Measurements from ENCODE around the gene PPP2R3B. TPM values are rescaled to one million over a fixed set of nuclear protein-coding genes. Genes with fewer than 3 reads are reported as not detected.

Gene PPP2R3B
- total and polyA plus RNA-seq, 3 experiments from 2014 or later: 10.0 to 23.1 (median 21.2) TPM

- Histone ChIP-seq H3K36me3 (ENCODE audit: insufficient read depth, low read length) (no peaks in the 10 kb centered on the region), H3K4me1 (ENCODE audit: insufficient read depth, low read length) (no peaks in the 10 kb centered on the region), H3K4me3 (ENCODE audit: low read length) (no peak overlapping the region), H3K27me3 (ENCODE audit: insufficient read depth, low read length, poor library complexity, severe bottlenecking) (no peaks in the 10 kb centered on the region), H3K9me3 (ENCODE audit: low read length) (no peaks in the 10 kb centered on the region), H3K27ac (ENCODE audit: low read depth, low read length) (no peak overlapping the region)
- Mint-ChIP-seq H3K4me1 (no peaks in the 10 kb centered on the region), H3K9me3 (no peaks in the 10 kb centered on the region), H3K27me3 (no peaks in the 10 kb centered on the region), H3K36me3 (peaks cover 0 to 27% (median 4%) of the 10 kb centered on the region in 3 donors), H3K4me3 (no peak overlapping the region), H3K27ac (no peak overlapping the region)
- ChIA-PET CTCF (no interaction called here), POLR2A (no interaction called here)
- peak in 1 of 5 donors; percentile 45 for DNase-seq
Measured at GRCh38 chrX:345020-345925, 41.4 kb downstream of the PPP2R3B start.

GRCh38 chrX:344371-344901, 42.3 kb downstream of the PPP2R3B start:
- no peaks in the 10 kb centered on the region for H3K4me1 Mint-ChIP-seq
- no peaks in the 10 kb centered on the region for H3K9me3 ChIP-seq (ENCODE audit: low read length)
- peak in 1 of 5 donors; percentile 32 for DNase-seq
- H3K27ac ChIP-seq (ENCODE audit: low read depth, low read length): no peak overlapping the region
- no peaks in the 10 kb centered on the region for H3K36me3 ChIP-seq (ENCODE audit: insufficient read depth, low read length)
- H3K36me3 Mint-ChIP-seq: peaks cover 0 to 20% (median 4%) of the 10 kb centered on the region in 3 donors
- H3K4me3 Mint-ChIP-seq: no peak overlapping the region
- CTCF ChIA-PET: no interaction called here
- no peaks in the 10 kb centered on the region for H3K27me3 Mint-ChIP-seq
- H3K27me3 ChIP-seq (ENCODE audit: insufficient read depth, low read length, poor library complexity, severe bottlenecking): no peaks in the 10 kb centered on the region
- no peak overlapping the region for H3K4me3 ChIP-seq (ENCODE audit: low read length)
- H3K4me1 ChIP-seq (ENCODE audit: insufficient read depth, low read length): no peaks in the 10 kb centered on the region
- no peak overlapping the region for H3K27ac Mint-ChIP-seq
- H3K9me3 Mint-ChIP-seq: no peaks in the 10 kb centered on the region
- POLR2A ChIA-PET: no interaction called here

GRCh38 chrX:341541-342101, 45.1 kb downstream of the PPP2R3B start:
- no peaks in the 10 kb centered on the region for H3K36me3 ChIP-seq (ENCODE audit: insufficient read depth, low read length)
- H3K9me3 ChIP-seq (ENCODE audit: low read length): no peaks in the 10 kb centered on the region
- ChIA-PET CTCF (no interaction called here), POLR2A (no interaction called here)
- H3K4me1 ChIP-seq (ENCODE audit: insufficient read depth, low read length): no peaks in the 10 kb centered on the region
- Mint-ChIP-seq H3K4me1 (peaks cover 0 to 1% (median 0%) of the 10 kb centered on the region in 3 donors), H3K4me3 (no peak overlapping the region), H3K27ac (no peak overlapping the region), H3K36me3 (peaks cover under 1 to 22% (median 7%) of the 10 kb centered on the region in 3 donors), H3K27me3 (no peaks in the 10 kb centered on the region), H3K9me3 (no peaks in the 10 kb centered on the region)
- H3K4me3 ChIP-seq (ENCODE audit: low read length): no peak overlapping the region
- no peak overlapping the region for H3K27ac ChIP-seq (ENCODE audit: low read depth, low read length)
- peak in 1 of 5 donors; percentile 44 for DNase-seq
- H3K27me3 ChIP-seq (ENCODE audit: insufficient read depth, low read length, poor library complexity, severe bottlenecking): no peaks in the 10 kb centered on the region

- Histone ChIP-seq H3K9me3 (ENCODE audit: low read length) (no peaks in the 10 kb centered on the region), H3K36me3 (ENCODE audit: insufficient read depth, low read length) (no peaks in the 10 kb centered on the region), H3K27ac (ENCODE audit: low read depth, low read length) (no peak overlapping the region), H3K4me3 (ENCODE audit: low read length) (no peak overlapping the region), H3K4me1 (ENCODE audit: insufficient read depth, low read length) (no peaks in the 10 kb centered on the region), H3K27me3 (ENCODE audit: insufficient read depth, low read length, poor library complexity, severe bottlenecking) (no peaks in the 10 kb centered on the region)
- ChIA-PET CTCF (no interaction called here), POLR2A (no interaction called here)
- Mint-ChIP-seq H3K27me3 (no peaks in the 10 kb centered on the region), H3K4me3 (no peak overlapping the region), H3K4me1 (peaks cover 0 to 5% (median 0%) of the 10 kb centered on the region in 3 donors), H3K9me3 (no peaks in the 10 kb centered on the region), H3K27ac (no peak overlapping the region), H3K36me3 (peaks cover 6 to 28% (median 12%) of the 10 kb centered on the region in 3 donors)
- DNase-seq: peak in 1 of 5 donors; percentile 47
Measured at GRCh38 chrX:340641-341423, 45.9 kb downstream of the PPP2R3B start.

- peak in 1 of 5 donors; percentile 43 for DNase-seq
- H3K4me1 Mint-ChIP-seq: peaks cover 0 to 5% (median 0%) of the 10 kb centered on the region in 3 donors
- Histone ChIP-seq H3K27me3 (ENCODE audit: insufficient read depth, low read length, poor library complexity, severe bottlenecking) (no peaks in the 10 kb centered on the region), H3K36me3 (ENCODE audit: insufficient read depth, low read length) (no peaks in the 10 kb centered on the region), H3K4me3 (ENCODE audit: low read length) (no peak overlapping the region), H3K4me1 (ENCODE audit: insufficient read depth, low read length) (no peaks in the 10 kb centered on the region), H3K27ac (ENCODE audit: low read depth, low read length) (no peak overlapping the region), H3K9me3 (ENCODE audit: low read length) (no peaks in the 10 kb centered on the region)
- no peak overlapping the region for H3K4me3 Mint-ChIP-seq
- no peaks in the 10 kb centered on the region for H3K27me3 Mint-ChIP-seq
- POLR2A ChIA-PET: no interaction called here
- H3K36me3 Mint-ChIP-seq: peaks cover 6 to 33% (median 12%) of the 10 kb centered on the region in 3 donors
- no peaks in the 10 kb centered on the region for H3K9me3 Mint-ChIP-seq
- CTCF ChIA-PET: no interaction called here
- H3K27ac Mint-ChIP-seq: no peak overlapping the region
Measured at GRCh38 chrX:340121-340520, 46.6 kb downstream of the PPP2R3B start.

GRCh38 chrX:338836-339400, 47.8 kb downstream of the PPP2R3B start:
- POLR2A ChIA-PET: no interaction called here
- H3K4me3 Mint-ChIP-seq: no peak overlapping the region

GRCh38 chrX:338281-338835, 48.3 kb downstream of the PPP2R3B start:
- H3K27ac Mint-ChIP-seq: no peak overlapping the region
- no peaks in the 10 kb centered on the region for H3K27me3 Mint-ChIP-seq
- no peaks in the 10 kb centered on the region for H3K4me1 ChIP-seq (ENCODE audit: insufficient read depth, low read length)
- ChIA-PET CTCF (no interaction called here), POLR2A (no interaction called here)
- no peak overlapping the region for H3K4me3 Mint-ChIP-seq
- peaks cover 6 to 30% (median 12%) of the 10 kb centered on the region in 3 donors for H3K36me3 Mint-ChIP-seq
- H3K4me3 ChIP-seq (ENCODE audit: low read length): no peak overlapping the region
- DNase-seq: peak in 1 of 5 donors; percentile 47
- no peaks in the 10 kb centered on the region for H3K9me3 Mint-ChIP-seq
- no peaks in the 10 kb centered on the region for H3K9me3 ChIP-seq (ENCODE audit: low read length)
- H3K27ac ChIP-seq (ENCODE audit: low read depth, low read length): no peak overlapping the region
- no peaks in the 10 kb centered on the region for H3K27me3 ChIP-seq (ENCODE audit: insufficient read depth, low read length, poor library complexity, severe bottlenecking)
- H3K36me3 ChIP-seq (ENCODE audit: insufficient read depth, low read length): no peaks in the 10 kb centered on the region
- peaks cover 0 to 5% (median 0%) of the 10 kb centered on the region in 3 donors for H3K4me1 Mint-ChIP-seq

More at GRCh38 chrX:338836-339400, 47.8 kb downstream of the PPP2R3B start:
- H3K36me3 ChIP-seq (ENCODE audit: insufficient read depth, low read length): no peaks in the 10 kb centered on the region
- CTCF ChIA-PET: no interaction called here
- peak overlapping the region in 1 of 8 donors; percentile 88 for H3K27ac Mint-ChIP-seq
- no peaks in the 10 kb centered on the region for H3K9me3 Mint-ChIP-seq
- H3K4me1 Mint-ChIP-seq: peaks cover 0 to 5% (median 0%) of the 10 kb centered on the region in 3 donors
- peaks cover 6 to 30% (median 12%) of the 10 kb centered on the region in 3 donors for H3K36me3 Mint-ChIP-seq
- H3K9me3 ChIP-seq (ENCODE audit: low read length): no peaks in the 10 kb centered on the region
- no peak for DNase-seq
- H3K4me1 ChIP-seq (ENCODE audit: insufficient read depth, low read length): no peaks in the 10 kb centered on the region
- H3K27ac ChIP-seq (ENCODE audit: low read depth, low read length): no peak overlapping the region
- no peaks in the 10 kb centered on the region for H3K27me3 ChIP-seq (ENCODE audit: insufficient read depth, low read length, poor library complexity, severe bottlenecking)
- no peaks in the 10 kb centered on the region for H3K27me3 Mint-ChIP-seq
- no peak overlapping the region for H3K4me3 ChIP-seq (ENCODE audit: low read length)

Measured in CD8-positive, alpha-beta memory T cell (primary cell).